SK-N-SH (cell line): ENCODE data around the gene GNG13. TPM values are rescaled to one million over a fixed set of nuclear protein-coding genes. Genes with fewer than 3 reads are reported as not detected.

Source experiments
- CTCF ChIA-PET: fragments of 300-600, 350-600 bp; formaldehyde crosslinking; extraction: SDS; loops from one replicate; lab custom pipeline; 2021; lab: Yijun Ruan, JAX
- POLR2A ChIA-PET: fragments of 350-600 bp; sonication (Branson Sonifier 250); formaldehyde crosslinking; extraction: SDS; loops from one replicate; lab custom pipeline; 2020; ENCODE audit warnings: antibody characterized with exemption, inconsistent platforms; lab: Yijun Ruan, JAX
- DNase-seq: peaks from one replicate; pipeline ENCODE4 v3.0.0; 2012
- H2AFZ ChIP-seq: fragments of 200-600 bp; sonication (generic); 2 replicates; pipeline ENCODE4 v1.8.1; 2016; ENCODE audit warnings: antibody characterized with exemption, mild to moderate bottlenecking, low read depth
- H3F3A ChIP-seq: fragments of 200-600 bp; sonication (generic); replicated peaks from 2 replicates; pipeline ENCODE3; 2016; ENCODE audit warnings: antibody characterized with exemption, mild to moderate bottlenecking; ENCODE audit not compliant: insufficient read depth
- H3K27ac ChIP-seq, 2 experiments: fragments of 200-500 bp in 1 of 2; fragments of 200-600 bp in 1 of 2; sonication (Bioruptor generic) in 1 of 2; sonication (generic), shearing (Covaris generic) in 1 of 2; 2 replicates each; pipeline versions ENCODE4 v1.5.1 to v1.6.1; 2014 to 2016; ENCODE audit warnings: low read depth in 2 of 2, inconsistent platforms in 1 of 2, low read length in 1 of 2, mild to moderate bottlenecking in 1 of 2, mixed read lengths in 1 of 2
- H3K27me3 ChIP-seq: fragments of 200-600 bp; sonication (generic), shearing (Covaris generic); 2 replicates; pipeline ENCODE4 v1.6.1; 2016; ENCODE audit warnings: mixed run types; ENCODE audit not compliant: insufficient read depth
- H3K36me3 ChIP-seq, 2 experiments: fragments of 200-500 bp in 1 of 2; fragments of 200-600 bp in 1 of 2; sonication (Bioruptor generic) in 1 of 2; sonication (generic) in 1 of 2; replicated peaks in 1 of 2; 2 replicates each; pipeline versions ENCODE3 to v1.5.1; 2014 to 2016; ENCODE audit warnings: low read length in 1 of 2, mild to moderate bottlenecking in 1 of 2; ENCODE audit not compliant: insufficient read depth in 2 of 2, control insufficient read depth in 1 of 2
- H3K4me1 ChIP-seq, 2 experiments: fragments of 200-500 bp in 1 of 2; fragments of 200-600 bp in 1 of 2; sonication (Bioruptor generic) in 1 of 2; sonication (generic), shearing (Covaris generic) in 1 of 2; 2 replicates each; pipeline versions ENCODE4 v1.5.1 to v1.6.1; 2014 to 2016; ENCODE audit warnings: low read depth in 1 of 2, low read length in 1 of 2, mixed run types in 1 of 2; ENCODE audit not compliant: insufficient read depth in 2 of 2, control insufficient read depth in 1 of 2
- H3K4me2 ChIP-seq: fragments of 200-600 bp; sonication (generic), shearing (Covaris generic); 2 replicates; pipeline ENCODE4 v1.6.1; 2017; ENCODE audit warnings: mixed run types
- H3K4me3 ChIP-seq, 2 experiments: fragments of 200-500 bp in 1 of 2; fragments of 200-600 bp in 1 of 2; sonication (Bioruptor generic) in 1 of 2; sonication (generic), shearing (Covaris generic) in 1 of 2; 2 replicates each; pipeline versions ENCODE4 v1.5.1 to v1.8.1; 2014 to 2016; ENCODE audit warnings: low read depth in 2 of 2, inconsistent platforms in 1 of 2, low read length in 1 of 2, mild to moderate bottlenecking in 1 of 2, mixed read lengths in 1 of 2, moderate library complexity in 1 of 2
- H3K79me2 ChIP-seq: fragments of 200-600 bp; sonication (generic); 2 replicates; pipeline ENCODE4 v1.8.1; 2017; ENCODE audit warnings: mild to moderate bottlenecking; ENCODE audit not compliant: insufficient read depth
- H3K9ac ChIP-seq: fragments of 200-600 bp; sonication (generic); 2 replicates; pipeline ENCODE4 v1.6.1; 2017; ENCODE audit warnings: mixed run types
- H3K9me2 ChIP-seq: fragments of 200-600 bp; sonication (generic); 2 replicates; pipeline ENCODE4 v1.6.1; 2017; ENCODE audit warnings: mixed run types
- H3K9me3 ChIP-seq: fragments of 200-600 bp; sonication (generic); 2 replicates; pipeline ENCODE4 v1.6.1; 2017; ENCODE audit warnings: mixed run types, mild to moderate bottlenecking, moderate library complexity
- H4K20me1 ChIP-seq: fragments of 200-600 bp; sonication (generic); 2 replicates; pipeline ENCODE4 v1.6.1; 2017; ENCODE audit warnings: mild to moderate bottlenecking, mixed run types; ENCODE audit not compliant: insufficient read depth
- CHD2 ChIP-seq: fragments of 150-350 bp; IDR thresholded peaks from 2 replicates; pipeline ENCODE4 v1.6.1; 2018; ENCODE audit warnings: low read length; ENCODE audit not compliant: partially characterized antibody
- ELF1 ChIP-seq: IDR thresholded peaks from 2 replicates; pipeline ENCODE4 v1.4.0; 2012
- EP300 ChIP-seq, 2 experiments: IDR thresholded peaks; 2 replicates each; pipeline versions ENCODE4 v1.4.0 to v1.6.1; 2012; ENCODE audit warnings: borderline replicate concordance in 1 of 2, low read depth in 1 of 2, low read length in 1 of 2
- EZH2phosphoT487 ChIP-seq: fragments of 200-600 bp; sonication (generic); IDR thresholded peaks from 2 replicates; pipeline ENCODE4 v1.6.1; 2017; ENCODE audit warnings: low read depth, mixed run types, mild to moderate bottlenecking, antibody characterized with exemption, moderate library complexity, borderline replicate concordance
- FOSL2 ChIP-seq: IDR thresholded peaks from 2 replicates; pipeline ENCODE4 v1.4.0; 2012; ENCODE audit warnings: low read depth, mild to moderate bottlenecking, moderate library complexity, borderline replicate concordance
- FOXJ3 ChIP-seq: sonication (generic); formaldehyde crosslinking; IDR thresholded peaks from 2 replicates; pipeline ENCODE4 v1.5.1; 2020; ENCODE audit warnings: mild to moderate bottlenecking, missing genetic modification reagents
- GABPA ChIP-seq: IDR thresholded peaks from 2 replicates; pipeline ENCODE4 v1.4.0; 2012; ENCODE audit warnings: low read depth, mild to moderate bottlenecking
- GATA2 ChIP-seq: sonication (generic); formaldehyde crosslinking; IDR thresholded peaks from 2 replicates; pipeline ENCODE4 v1.5.0; 2020; ENCODE audit warnings: mild to moderate bottlenecking, missing genetic modification reagents
- JUND ChIP-seq: IDR thresholded peaks from 2 replicates; pipeline ENCODE4 v1.4.0; 2012
- NFIC ChIP-seq: IDR thresholded peaks from 2 replicates; pipeline ENCODE4 v1.4.0; 2012; ENCODE audit warnings: borderline replicate concordance
- NRF1 ChIP-seq: IDR thresholded peaks from 2 replicates; pipeline ENCODE4 v1.6.1; 2012; ENCODE audit warnings: low read depth, mild to moderate bottlenecking, low read length
- POLR2AphosphoS5 ChIP-seq: IDR thresholded peaks from 2 replicates; pipeline ENCODE4 v1.6.1; 2012; ENCODE audit warnings: low read depth, low read length
- RAD21 ChIP-seq: IDR thresholded peaks from 2 replicates; pipeline ENCODE4 v1.6.1; 2012; ENCODE audit warnings: mild to moderate bottlenecking, low read length
- SIN3A ChIP-seq: IDR thresholded peaks from 2 replicates; pipeline ENCODE4 v1.6.1; 2012; ENCODE audit warnings: low read depth, mild to moderate bottlenecking, low read length, moderate library complexity, borderline replicate concordance
- TCF12 ChIP-seq: IDR thresholded peaks from 2 replicates; pipeline ENCODE4 v1.4.0; 2012
- TEAD4 ChIP-seq: IDR thresholded peaks from 2 replicates; pipeline ENCODE4 v1.4.0; 2012; ENCODE audit warnings: mild to moderate bottlenecking, borderline replicate concordance; ENCODE audit not compliant: insufficient read depth
- YY1 ChIP-seq: IDR thresholded peaks from 2 replicates; pipeline ENCODE4 v1.4.0; 2012; ENCODE audit warnings: low read depth, mild to moderate bottlenecking
- WGBS: methylation state at CpG from one replicate; pipeline ENCODE4 v1.1.6; 2017; ENCODE audit warnings: low lambda C conversion rate; 5-methylcytosine and 5-hydroxymethylcytosine counted together
- polyA plus RNA-seq, 3 experiments: library from polyadenylated mRNA; depleted of rRNA; stranded (reverse); fragments of >200 nt; gene quantifications; 2 replicates each; pipeline ENCODE4 v1.2.3, GENCODE V29; 2012
- TF ChIP-seq, protein P1 (sequence below): IDR thresholded peaks from 2 replicates; pipeline ENCODE4 v1.4.0; 2012; ENCODE audit warnings: low read depth, borderline replicate concordance
- TF ChIP-seq, protein P2 (sequence below): fragments of 150-350 bp; IDR thresholded peaks from 2 replicates; pipeline ENCODE4 v1.6.1; 2016; ENCODE audit warnings: mild to moderate bottlenecking, low read depth, low read length
- TF ChIP-seq, protein P3 (sequence below): fragments of 150-350 bp; IDR thresholded peaks from 2 replicates; pipeline ENCODE4 v1.6.1; 2017; ENCODE audit warnings: antibody characterized with exemption, low read length, low read depth, borderline replicate concordance
- TF ChIP-seq, protein P4 (sequence below): IDR thresholded peaks from 2 replicates; pipeline ENCODE4 v1.4.0; 2012; ENCODE audit warnings: low read depth
- TF ChIP-seq, protein P5 (sequence below): IDR thresholded peaks from 2 replicates; pipeline ENCODE4; 2012

Gene GNG13
- polyA plus RNA-seq, 1 of the 3 experiments (the other 2 are of a cell fraction): not detected

DNA sequence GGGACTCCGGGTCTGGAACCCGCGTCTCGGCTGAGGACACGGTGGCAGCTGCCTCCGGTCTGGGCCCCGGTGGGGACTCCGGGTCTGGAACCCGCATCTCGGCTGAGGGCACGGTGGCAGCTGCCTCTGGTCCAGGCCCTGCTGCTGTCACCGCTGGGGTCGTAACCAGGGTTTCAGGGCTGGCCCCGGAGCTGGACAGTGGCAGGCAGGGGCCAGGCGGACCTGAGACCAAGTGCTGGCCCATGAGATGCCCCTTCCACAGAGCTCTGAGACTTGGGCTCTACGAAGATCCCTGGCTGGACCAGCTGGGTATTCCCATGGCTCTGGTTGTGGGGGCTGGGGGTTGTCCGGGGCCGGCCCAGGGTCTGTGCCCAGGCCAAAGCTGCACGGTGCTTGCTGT lies 16.1 kb downstream of the GNG13 start:
- no peak overlapping the region for H3K4me3 ChIP-seq
- H3K27me3 ChIP-seq: peaks cover 17% of the 10 kb centered on the region; the same call in 1 of the 2 replicates
- H3F3A ChIP-seq: no peaks in the 10 kb centered on the region
- 98% methylated on average over 14 of the region's 19 CpGs for WGBS
- POLR2A ChIA-PET: interaction anchor here (0.9 to 1.4 kb wide), 2 partner anchors 43 to 68 kb away, joined by 3 to 4 read pairs; partner anchors contain the start of gene CIAO3
- no peaks in the 10 kb centered on the region for H3K9me2 ChIP-seq
- TF ChIP-seq FOSL2 (no peak), YY1 (no peak)
- H3K27ac ChIP-seq: no peak overlapping the region
- no peaks in the 10 kb centered on the region for H3K9me3 ChIP-seq
- H3K9ac ChIP-seq: no peak overlapping the region
- CTCF ChIA-PET: interaction anchor here (1.0 to 8.9 kb wide), 14 partner anchors 12 to 285 kb away, joined by 4 to 127 read pairs (median 10); partner anchors contain the start of genes ANTKMT, CCDC78, CIAO3 and FBXL16
- peaks cover 27% of the 10 kb centered on the region for H3K79me2 ChIP-seq
- peaks cover 23% of the 10 kb centered on the region; the same call in 1 of the 2 replicates for H4K20me1 ChIP-seq
- peaks cover 0 to 10% of the 10 kb centered on the region in 2 experiments for H3K36me3 ChIP-seq
- peaks cover 0 to 25% of the 10 kb centered on the region in 2 experiments; a peak in 1 of 4 replicates for H3K4me1 ChIP-seq
- H3K4me2 ChIP-seq: no peak overlapping the region
- DNase-seq: no peak
- no peak overlapping the region for H2AFZ ChIP-seq

DNA sequence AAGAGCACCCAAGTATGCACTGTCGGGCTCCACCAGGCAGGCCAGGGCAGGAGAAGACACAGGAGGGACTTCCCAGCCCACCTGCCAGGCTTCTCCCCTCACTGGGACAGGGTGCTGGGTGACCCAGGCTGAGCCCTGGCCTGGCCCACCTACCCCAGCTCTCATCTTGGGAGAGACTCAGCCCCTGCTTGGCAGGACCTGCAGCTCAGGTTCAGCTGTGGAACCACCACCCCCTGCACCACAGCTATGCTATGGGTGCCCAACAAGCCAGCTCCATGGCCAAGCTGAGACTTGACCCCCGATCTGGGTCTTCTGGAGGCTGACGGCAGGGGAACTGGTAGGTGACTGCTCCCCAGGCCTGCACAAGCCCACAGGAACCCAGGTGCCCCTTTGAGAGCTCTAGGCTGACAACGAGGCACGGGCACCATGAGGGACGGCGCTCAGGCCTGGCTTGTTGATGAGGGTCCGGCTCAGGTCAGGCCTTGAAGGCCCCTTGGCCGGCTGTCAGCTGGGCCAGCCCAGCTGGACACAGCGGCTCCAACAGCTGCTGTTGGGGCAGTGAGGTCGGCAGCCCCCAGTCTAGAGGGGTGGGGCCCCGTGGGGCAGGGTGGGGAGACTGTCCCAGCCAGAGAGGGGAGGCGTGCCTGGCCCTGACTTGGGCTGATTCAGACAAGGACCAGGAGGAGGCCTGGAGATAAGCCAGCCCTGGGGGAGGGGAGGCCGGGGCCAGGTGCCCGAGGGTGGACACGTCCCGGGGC lies 17.0 kb downstream of the GNG13 start:
- Histone ChIP-seq H3K27ac (no peak overlapping the region), H4K20me1 (peaks cover 20% of the 10 kb centered on the region; the same call in 1 of the 2 replicates), H3K4me2 (no peak overlapping the region), H3K4me1 (peaks cover 0 to 18% of the 10 kb centered on the region in 2 experiments; a peak in 1 of 4 replicates), H3K4me3 (no peak overlapping the region), H3K9me2 (no peaks in the 10 kb centered on the region), H3F3A (no peaks in the 10 kb centered on the region), H3K9me3 (no peaks in the 10 kb centered on the region), H3K27me3 (peaks cover 17% of the 10 kb centered on the region; the same call in 1 of the 2 replicates), H2AFZ (no peak overlapping the region), H3K9ac (no peak overlapping the region), H3K36me3 (peaks cover 0 to 10% of the 10 kb centered on the region in 2 experiments), H3K79me2 (peaks cover 18% of the 10 kb centered on the region)
- no peak for DNase-seq
- no peak for TF ChIP-seq EZH2phosphoT487
- no peak for TF ChIP-seq NFIC
- TF ChIP-seq, protein P1, sequence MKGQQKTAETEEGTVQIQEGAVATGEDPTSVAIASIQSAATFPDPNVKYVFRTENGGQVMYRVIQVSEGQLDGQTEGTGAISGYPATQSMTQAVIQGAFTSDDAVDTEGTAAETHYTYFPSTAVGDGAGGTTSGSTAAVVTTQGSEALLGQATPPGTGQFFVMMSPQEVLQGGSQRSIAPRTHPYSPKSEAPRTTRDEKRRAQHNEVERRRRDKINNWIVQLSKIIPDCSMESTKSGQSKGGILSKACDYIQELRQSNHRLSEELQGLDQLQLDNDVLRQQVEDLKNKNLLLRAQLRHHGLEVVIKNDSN: no peak
- no peak for TF ChIP-seq GATA2 (CRISPR knock-in tag)
- no peak for TF ChIP-seq ELF1
- TF ChIP-seq, protein P2, sequence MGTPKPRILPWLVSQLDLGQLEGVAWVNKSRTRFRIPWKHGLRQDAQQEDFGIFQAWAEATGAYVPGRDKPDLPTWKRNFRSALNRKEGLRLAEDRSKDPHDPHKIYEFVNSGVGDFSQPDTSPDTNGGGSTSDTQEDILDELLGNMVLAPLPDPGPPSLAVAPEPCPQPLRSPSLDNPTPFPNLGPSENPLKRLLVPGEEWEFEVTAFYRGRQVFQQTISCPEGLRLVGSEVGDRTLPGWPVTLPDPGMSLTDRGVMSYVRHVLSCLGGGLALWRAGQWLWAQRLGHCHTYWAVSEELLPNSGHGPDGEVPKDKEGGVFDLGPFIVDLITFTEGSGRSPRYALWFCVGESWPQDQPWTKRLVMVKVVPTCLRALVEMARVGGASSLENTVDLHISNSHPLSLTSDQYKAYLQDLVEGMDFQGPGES: no peak
- no peak for TF ChIP-seq EP300 (IDR thresholded peaks at IDR 0.05; ENCODE audit: borderline replicate concordance in 1 of 2, low read depth in 1 of 2, low read length in 1 of 2)
- TF ChIP-seq RAD21: no peak
- TF ChIP-seq CHD2: no peak
- TF ChIP-seq POLR2AphosphoS5: no peak
- no peak for TF ChIP-seq JUND
- TF ChIP-seq SIN3A: no peak
- TF ChIP-seq, protein P3, sequence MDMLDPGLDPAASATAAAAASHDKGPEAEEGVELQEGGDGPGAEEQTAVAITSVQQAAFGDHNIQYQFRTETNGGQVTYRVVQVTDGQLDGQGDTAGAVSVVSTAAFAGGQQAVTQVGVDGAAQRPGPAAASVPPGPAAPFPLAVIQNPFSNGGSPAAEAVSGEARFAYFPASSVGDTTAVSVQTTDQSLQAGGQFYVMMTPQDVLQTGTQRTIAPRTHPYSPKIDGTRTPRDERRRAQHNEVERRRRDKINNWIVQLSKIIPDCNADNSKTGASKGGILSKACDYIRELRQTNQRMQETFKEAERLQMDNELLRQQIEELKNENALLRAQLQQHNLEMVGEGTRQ: no peak
- TF ChIP-seq, protein P4, sequence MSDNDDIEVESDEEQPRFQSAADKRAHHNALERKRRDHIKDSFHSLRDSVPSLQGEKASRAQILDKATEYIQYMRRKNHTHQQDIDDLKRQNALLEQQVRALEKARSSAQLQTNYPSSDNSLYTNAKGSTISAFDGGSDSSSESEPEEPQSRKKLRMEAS: no peak
- no peak for TF ChIP-seq TEAD4
- TF ChIP-seq, protein P5, sequence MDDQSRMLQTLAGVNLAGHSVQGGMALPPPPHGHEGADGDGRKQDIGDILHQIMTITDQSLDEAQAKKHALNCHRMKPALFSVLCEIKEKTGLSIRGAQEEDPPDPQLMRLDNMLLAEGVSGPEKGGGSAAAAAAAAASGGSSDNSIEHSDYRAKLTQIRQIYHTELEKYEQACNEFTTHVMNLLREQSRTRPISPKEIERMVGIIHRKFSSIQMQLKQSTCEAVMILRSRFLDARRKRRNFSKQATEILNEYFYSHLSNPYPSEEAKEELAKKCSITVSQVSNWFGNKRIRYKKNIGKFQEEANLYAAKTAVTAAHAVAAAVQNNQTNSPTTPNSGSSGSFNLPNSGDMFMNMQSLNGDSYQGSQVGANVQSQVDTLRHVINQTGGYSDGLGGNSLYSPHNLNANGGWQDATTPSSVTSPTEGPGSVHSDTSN: no peak
- TF ChIP-seq TCF12: no peak
- no peak for TF ChIP-seq NRF1
- no peak for TF ChIP-seq FOXJ3
- no peak for TF ChIP-seq GABPA
- CTCF ChIA-PET: interaction anchor here (1.4 to 8.9 kb wide), 7 partner anchors 11 to 73 kb away, joined by 4 to 127 read pairs (median 10); partner anchors contain the start of genes CIAO3 and METRN
- no CpG with 5 or more reads among the region's 17 CpGs for WGBS
- POLR2A ChIA-PET: interaction anchor here (0.6 to 1.4 kb wide), 2 partner anchors 64 to 67 kb away, joined by 3 to 4 read pairs; no protein-coding TSS in a partner anchor
